Measurements from ENCODE around the gene MAML1.

Gene MAML1

DNA sequence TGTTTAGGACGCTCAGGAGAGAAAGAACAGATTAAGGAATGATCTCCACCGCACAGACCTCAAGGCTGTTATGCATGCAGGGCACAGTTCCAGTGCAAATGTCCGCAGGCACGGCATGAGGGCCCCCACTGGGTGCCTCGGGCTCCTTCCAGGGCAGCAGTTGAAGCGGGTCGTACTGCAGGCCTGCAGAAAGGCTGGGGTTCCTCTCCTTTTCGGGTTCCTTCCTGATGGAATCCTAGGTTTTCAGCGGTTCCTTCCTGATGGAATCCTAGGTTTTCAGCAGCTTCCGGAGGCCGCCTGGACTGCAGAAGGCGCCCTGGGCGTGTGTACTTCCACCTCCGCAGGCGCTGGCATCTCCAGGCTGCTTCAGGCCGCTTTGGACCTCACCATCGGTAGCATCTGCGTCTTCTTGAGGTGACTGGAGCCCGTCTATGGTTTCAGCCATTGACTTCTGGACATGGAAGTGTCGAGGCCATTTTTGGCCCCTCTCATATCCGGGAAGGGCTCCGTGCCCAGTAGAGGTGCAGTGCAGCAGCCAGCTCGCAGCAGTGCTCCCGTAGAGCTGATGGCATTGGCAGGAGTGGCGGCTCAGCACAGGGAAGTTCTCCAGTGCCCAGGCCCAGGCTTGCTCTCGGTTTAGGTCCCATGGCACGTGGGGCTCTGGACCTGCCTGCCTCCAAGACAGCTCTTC lies 79.7 kb downstream of the MAML1 start:
- Histone ChIP-seq H3K36me3 (ENCODE audit: control insufficient read depth in 2 of 2, insufficient read depth in 2 of 2, low read length in 2 of 2) (peaks cover 3 to 5% of the 10 kb centered on the region in 2 donors), H3K27me3 (ENCODE audit: control insufficient read depth in 1 of 2, insufficient read depth in 2 of 2, low read length in 2 of 2) (no peaks in the 10 kb centered on the region), H3K27ac (ENCODE audit: low read length) (no peak overlapping the region), H3K9ac (ENCODE audit: low read length in 2 of 2) (no peak overlapping the region), H3K9me3 (ENCODE audit: control insufficient read depth in 2 of 2, low read length in 2 of 2) (no peaks in the 10 kb centered on the region), H3K4me1 (ENCODE audit: control insufficient read depth, insufficient read depth, low read length) (peaks cover 16% of the 10 kb centered on the region), H3K4me3 (ENCODE audit: low read length in 2 of 2) (no peak overlapping the region)

- no peaks in the 10 kb centered on the region for H3K9me3 ChIP-seq (ENCODE audit: control insufficient read depth in 2 of 2, low read length in 2 of 2)
- H3K36me3 ChIP-seq (ENCODE audit: control insufficient read depth in 2 of 2, insufficient read depth in 2 of 2, low read length in 2 of 2): peaks cover 3 to 5% of the 10 kb centered on the region in 2 donors
- no peak overlapping the region for H3K9ac ChIP-seq (ENCODE audit: low read length in 2 of 2)
- H3K4me3 ChIP-seq (ENCODE audit: low read length in 2 of 2): no peak overlapping the region
- H3K27ac ChIP-seq (ENCODE audit: low read length): no peak overlapping the region
- H3K27me3 ChIP-seq (ENCODE audit: control insufficient read depth in 1 of 2, insufficient read depth in 2 of 2, low read length in 2 of 2): no peaks in the 10 kb centered on the region
- peaks cover 17% of the 10 kb centered on the region for H3K4me1 ChIP-seq (ENCODE audit: control insufficient read depth, insufficient read depth, low read length)
Measured at GRCh38 chr5:179812997-179813607, 80.5 kb downstream of the MAML1 start.

- no peak overlapping the region for H3K27ac ChIP-seq (ENCODE audit: low read length)
- H3K9ac ChIP-seq (ENCODE audit: low read length in 2 of 2): no peak overlapping the region
- H3K9me3 ChIP-seq (ENCODE audit: control insufficient read depth in 2 of 2, low read length in 2 of 2): no peaks in the 10 kb centered on the region
- peaks cover 3 to 5% of the 10 kb centered on the region in 2 donors for H3K36me3 ChIP-seq (ENCODE audit: control insufficient read depth in 2 of 2, insufficient read depth in 2 of 2, low read length in 2 of 2)
- no peak overlapping the region for H3K4me3 ChIP-seq (ENCODE audit: low read length in 2 of 2)
- H3K27me3 ChIP-seq (ENCODE audit: control insufficient read depth in 1 of 2, insufficient read depth in 2 of 2, low read length in 2 of 2): no peaks in the 10 kb centered on the region
- H3K4me1 ChIP-seq (ENCODE audit: control insufficient read depth, insufficient read depth, low read length): peaks cover 26% of the 10 kb centered on the region
Measured at GRCh38 chr5:179814090-179814489, 81.5 kb downstream of the MAML1 start.

DNA sequence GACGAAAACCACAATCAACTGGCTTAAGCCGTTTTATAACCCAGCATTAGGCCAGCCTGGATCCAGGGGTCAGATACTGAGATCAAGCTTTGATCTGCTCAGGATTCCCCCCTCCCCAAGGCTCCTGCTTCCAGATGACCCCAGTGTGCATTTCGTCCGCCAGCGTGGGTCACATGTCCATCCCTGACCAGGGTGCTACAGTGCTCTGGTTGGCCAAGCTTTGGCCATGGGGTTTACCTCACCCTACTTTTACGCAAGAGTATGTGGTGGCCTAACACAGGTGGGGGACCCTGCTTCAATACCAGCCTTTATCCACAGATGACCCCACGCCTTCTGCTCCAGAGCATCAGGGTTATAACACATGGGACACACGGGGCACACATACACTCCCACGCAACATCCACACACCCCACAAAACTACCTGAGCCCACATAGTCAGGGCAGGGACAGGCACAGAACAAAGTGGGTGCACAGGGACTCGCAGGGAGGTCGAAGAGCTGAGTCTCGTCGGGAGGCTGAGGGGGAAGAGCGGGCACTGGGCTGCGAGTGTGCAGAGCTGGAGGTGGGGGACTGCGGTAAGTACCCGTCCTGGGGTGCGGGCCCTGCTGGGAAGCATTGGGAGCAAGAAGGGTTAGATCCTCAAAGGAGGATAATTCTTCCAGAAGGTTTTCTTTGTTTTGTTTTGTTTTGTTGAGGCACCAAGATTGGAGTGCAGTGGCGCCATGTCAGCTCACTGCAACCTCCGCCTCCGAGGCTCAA lies 83.0 kb downstream of the MAML1 start:
- Histone ChIP-seq H3K4me3 (ENCODE audit: low read length in 2 of 2) (no peak overlapping the region), H3K27ac (ENCODE audit: low read length) (no peak overlapping the region), H3K9ac (ENCODE audit: low read length in 2 of 2) (no peak overlapping the region), H3K36me3 (ENCODE audit: control insufficient read depth in 2 of 2, insufficient read depth in 2 of 2, low read length in 2 of 2) (peaks cover 3 to 5% of the 10 kb centered on the region in 2 donors), H3K27me3 (ENCODE audit: control insufficient read depth in 1 of 2, insufficient read depth in 2 of 2, low read length in 2 of 2) (no peaks in the 10 kb centered on the region), H3K4me1 (ENCODE audit: control insufficient read depth, insufficient read depth, low read length) (peaks cover 41% of the 10 kb centered on the region), H3K9me3 (ENCODE audit: control insufficient read depth in 2 of 2, low read length in 2 of 2) (no peaks in the 10 kb centered on the region)

- H3K27ac ChIP-seq (ENCODE audit: low read length): no peak overlapping the region
- peaks cover 3 to 5% of the 10 kb centered on the region in 2 donors for H3K36me3 ChIP-seq (ENCODE audit: control insufficient read depth in 2 of 2, insufficient read depth in 2 of 2, low read length in 2 of 2)
- H3K4me3 ChIP-seq (ENCODE audit: low read length in 2 of 2): peak overlapping the region; percentile 55 to 69
- no peaks in the 10 kb centered on the region for H3K9me3 ChIP-seq (ENCODE audit: control insufficient read depth in 2 of 2, low read length in 2 of 2)
- H3K4me1 ChIP-seq (ENCODE audit: control insufficient read depth, insufficient read depth, low read length): peaks cover 44% of the 10 kb centered on the region
- H3K27me3 ChIP-seq (ENCODE audit: control insufficient read depth in 1 of 2, insufficient read depth in 2 of 2, low read length in 2 of 2): no peaks in the 10 kb centered on the region
- peak overlapping the region in 1 of 2 donors; percentile 45 for H3K9ac ChIP-seq (ENCODE audit: low read length in 2 of 2)
Measured at GRCh38 chr5:179816401-179816795, 83.8 kb downstream of the MAML1 start.

DNA sequence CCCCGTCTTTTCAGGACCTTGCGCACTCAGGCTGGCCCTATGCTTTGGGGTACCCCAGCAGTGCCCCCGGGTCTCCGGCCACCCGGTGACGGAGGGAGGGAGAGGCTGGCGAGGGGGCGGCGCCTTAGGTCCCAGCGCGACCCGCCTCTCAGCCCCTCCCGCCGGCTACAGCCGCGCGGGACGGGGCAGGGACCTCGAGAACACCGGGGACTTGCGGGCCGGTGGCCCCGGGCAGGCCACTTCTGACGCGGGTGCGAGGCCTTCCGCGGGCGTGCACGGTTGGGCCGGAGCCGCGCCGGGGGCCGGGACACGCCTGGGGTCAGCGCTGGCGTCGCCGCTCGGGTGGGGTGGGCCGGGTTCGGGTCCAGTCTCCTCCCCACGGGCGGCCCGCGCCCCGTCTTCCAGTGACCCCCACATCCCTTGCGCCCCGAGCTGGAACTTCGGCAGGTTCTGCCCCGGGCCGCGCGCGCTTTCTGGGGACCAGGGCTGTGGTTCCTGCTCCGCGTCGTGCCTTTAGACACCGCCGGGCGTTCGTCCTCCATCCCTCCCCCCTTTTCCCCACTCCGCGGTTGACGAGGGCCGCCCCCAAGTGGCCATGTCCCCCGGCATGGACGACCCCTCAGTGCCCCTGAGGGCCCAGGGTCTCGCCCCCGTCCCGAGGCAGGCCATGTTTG lies 84.3 kb downstream of the MAML1 start:
- H3K4me3 ChIP-seq (ENCODE audit: low read length in 2 of 2): peak overlapping the region; percentile 55 to 69
- no peaks in the 10 kb centered on the region for H3K9me3 ChIP-seq (ENCODE audit: control insufficient read depth in 2 of 2, low read length in 2 of 2)
- no peaks in the 10 kb centered on the region for H3K27me3 ChIP-seq (ENCODE audit: control insufficient read depth in 1 of 2, insufficient read depth in 2 of 2, low read length in 2 of 2)
- peaks cover 46% of the 10 kb centered on the region for H3K4me1 ChIP-seq (ENCODE audit: control insufficient read depth, insufficient read depth, low read length)
- no peak overlapping the region for H3K27ac ChIP-seq (ENCODE audit: low read length)
- H3K36me3 ChIP-seq (ENCODE audit: control insufficient read depth in 2 of 2, insufficient read depth in 2 of 2, low read length in 2 of 2): peaks cover 3 to 5% of the 10 kb centered on the region in 2 donors
- peak overlapping the region; percentile 13 to 45 for H3K9ac ChIP-seq (ENCODE audit: low read length in 2 of 2)

DNA sequence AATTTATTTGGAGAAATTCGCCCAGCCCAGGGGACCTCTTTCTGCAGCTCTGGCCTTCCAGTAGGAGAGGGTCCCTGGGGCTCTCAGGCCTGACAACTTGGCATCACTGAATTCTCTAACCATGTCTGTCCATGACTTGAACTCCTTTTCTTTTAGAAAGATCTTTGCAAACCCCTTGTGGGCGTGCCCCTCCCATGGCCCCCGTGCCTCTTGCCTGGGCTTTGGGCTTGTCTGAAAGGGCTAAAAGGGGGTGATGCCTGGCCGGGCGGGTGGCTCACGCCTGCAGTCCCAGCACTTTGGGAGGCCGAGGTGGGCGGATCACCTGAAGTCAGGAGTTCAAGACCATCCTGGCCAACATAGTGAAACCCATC lies 84.8 kb downstream of the MAML1 start:
- Histone ChIP-seq H3K4me3 (ENCODE audit: low read length in 2 of 2) (peak overlapping the region; percentile 35 to 69), H3K9ac (ENCODE audit: low read length in 2 of 2) (peak overlapping the region in 1 of 2 donors; percentile 13), H3K4me1 (ENCODE audit: control insufficient read depth, insufficient read depth, low read length) (peaks cover 51% of the 10 kb centered on the region), H3K27ac (ENCODE audit: low read length) (no peak overlapping the region), H3K27me3 (ENCODE audit: control insufficient read depth in 1 of 2, insufficient read depth in 2 of 2, low read length in 2 of 2) (no peaks in the 10 kb centered on the region), H3K36me3 (ENCODE audit: control insufficient read depth in 2 of 2, insufficient read depth in 2 of 2, low read length in 2 of 2) (peaks cover 2 to 3% of the 10 kb centered on the region in 2 donors), H3K9me3 (ENCODE audit: control insufficient read depth in 2 of 2, low read length in 2 of 2) (no peaks in the 10 kb centered on the region)

DNA sequence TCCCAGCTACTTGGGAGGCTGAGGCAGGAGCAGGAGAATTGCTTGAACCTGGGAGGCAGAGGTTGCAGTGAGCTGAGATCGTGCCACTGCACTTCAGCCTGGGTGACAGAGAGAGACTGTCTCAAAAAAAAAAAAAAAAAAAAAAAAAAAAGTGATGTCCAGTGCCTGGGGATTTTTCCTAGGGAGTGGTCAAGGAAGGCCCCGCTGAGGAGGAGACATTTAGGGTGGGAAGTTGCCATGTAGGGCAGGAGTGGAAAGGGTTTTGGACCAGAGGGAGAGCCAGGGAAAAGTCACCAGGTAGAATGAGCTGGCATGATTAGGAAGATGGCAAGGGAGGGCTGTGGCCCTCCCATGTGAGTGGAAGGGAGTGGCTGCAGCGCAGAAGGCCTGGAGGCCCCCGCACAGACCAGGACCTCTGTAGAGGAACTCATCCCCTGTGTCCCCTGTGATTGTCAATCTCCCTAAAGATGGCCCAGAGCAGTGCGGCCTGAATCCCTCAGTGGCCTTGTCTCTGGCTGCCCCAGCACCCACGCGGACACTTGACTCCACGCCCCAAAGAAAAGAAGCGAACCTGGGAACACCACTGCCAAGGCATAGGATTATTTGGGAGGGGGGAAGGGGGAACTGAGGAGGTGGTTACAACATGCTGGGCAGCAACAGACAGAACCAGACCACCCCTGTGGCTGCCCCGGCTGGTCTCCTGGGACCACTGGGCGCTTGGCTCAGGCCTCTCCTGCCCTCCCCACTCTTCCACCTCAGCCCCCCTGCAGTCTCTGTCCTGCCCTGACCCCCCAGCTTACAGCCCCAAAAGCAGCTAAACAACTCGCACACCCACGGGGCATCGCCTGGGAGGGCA lies 85.5 kb downstream of the MAML1 start:
- peak overlapping the region; percentile 99 for H3K27ac ChIP-seq (ENCODE audit: low read length)
- H3K4me3 ChIP-seq (ENCODE audit: low read length in 2 of 2): peak overlapping the region; percentile 49 to 93
- peaks cover 4 to 7% of the 10 kb centered on the region in 2 donors for H3K36me3 ChIP-seq (ENCODE audit: control insufficient read depth in 2 of 2, insufficient read depth in 2 of 2, low read length in 2 of 2)
- H3K9me3 ChIP-seq (ENCODE audit: control insufficient read depth in 2 of 2, low read length in 2 of 2): no peaks in the 10 kb centered on the region
- no peaks in the 10 kb centered on the region for H3K27me3 ChIP-seq (ENCODE audit: control insufficient read depth in 1 of 2, insufficient read depth in 2 of 2, low read length in 2 of 2)
- H3K4me1 ChIP-seq (ENCODE audit: control insufficient read depth, insufficient read depth, low read length): peaks cover 58% of the 10 kb centered on the region
- H3K9ac ChIP-seq (ENCODE audit: low read length in 2 of 2): peak overlapping the region; percentile 62 to 63

- H3K4me1 ChIP-seq (ENCODE audit: control insufficient read depth, insufficient read depth, low read length): peaks cover 65% of the 10 kb centered on the region
- peak overlapping the region; percentile 89 to 93 for H3K4me3 ChIP-seq (ENCODE audit: low read length in 2 of 2)
- H3K27me3 ChIP-seq (ENCODE audit: control insufficient read depth in 1 of 2, insufficient read depth in 2 of 2, low read length in 2 of 2): no peaks in the 10 kb centered on the region
- H3K9ac ChIP-seq (ENCODE audit: low read length in 2 of 2): peak overlapping the region; percentile 62 to 95
- H3K27ac ChIP-seq (ENCODE audit: low read length): peak overlapping the region; percentile 99
- peaks cover 8 to 12% of the 10 kb centered on the region in 2 donors for H3K36me3 ChIP-seq (ENCODE audit: control insufficient read depth in 2 of 2, insufficient read depth in 2 of 2, low read length in 2 of 2)
- H3K9me3 ChIP-seq (ENCODE audit: control insufficient read depth in 2 of 2, low read length in 2 of 2): no peaks in the 10 kb centered on the region
Measured at GRCh38 chr5:179818746-179819295, 86.2 kb downstream of the MAML1 start.
